Thoracic aorta (tissue), 2 donors: ENCODE results near the gene CD276. TPM values are rescaled to one million over a fixed set of nuclear protein-coding genes. Genes with fewer than 3 reads are reported as not detected.

Experiments
- ATAC-seq: fragments of 150-250 bp; one replicate; pipeline ENCODE4 v1.8.0; 2017; ENCODE audit warnings: low read depth; ENCODE audit not compliant: insufficient number of reproducible peaks, low FRiP score
- DNase-seq: peaks from one replicate; pipeline ENCODE4 v3.0.0-alpha.2; 2020; ENCODE audit warnings: low spot score
- H3K27ac ChIP-seq, 2 donors: fragments of 200-600 bp; sonication (generic); 1 replicate in 1 of 2; 2 replicates in 1 of 2; pipeline ENCODE4 v1.5.1; 2016; ENCODE audit warnings: mild to moderate bottlenecking in 2 of 2, moderate library complexity in 2 of 2
- H3K27me3 ChIP-seq: fragments of 200-600 bp; sonication (generic); replicated peaks from 2 replicates; pipeline ENCODE4 v1.6.0; 2016; ENCODE audit warnings: mild to moderate bottlenecking; ENCODE audit not compliant: insufficient read depth
- H3K36me3 ChIP-seq: fragments of 200-600 bp; sonication (generic); one replicate; pipeline ENCODE4 v1.5.1; 2016
- H3K4me1 ChIP-seq, 2 donors: fragments of 200-600 bp; sonication (generic); 1 replicate in 1 of 2; 2 replicates in 1 of 2; pipeline versions ENCODE4 v1.5.1 to v1.6.0; 2016; ENCODE audit warnings: low read depth in 2 of 2, mild to moderate bottlenecking in 1 of 2; ENCODE audit not compliant: control insufficient read depth in 1 of 2
- H3K4me3 ChIP-seq: fragments of 200-600 bp; sonication (generic); 2 replicates; pipeline ENCODE4 v1.5.1; 2016; ENCODE audit warnings: mild to moderate bottlenecking
- H3K9me3 ChIP-seq: fragments of 200-600 bp; sonication (generic); 2 replicates; pipeline ENCODE4 v1.5.1; 2016
- CTCF ChIP-seq: fragments of 200-600 bp; sonication (generic); IDR thresholded peaks from one replicate; pipeline ENCODE4 v1.5.1; 2019; ENCODE audit warnings: antibody characterized with exemption
- total RNA-seq, 2 donors: library from RNA; depleted of rRNA; stranded (reverse); fragments of >200 nt; gene quantifications; one replicate each; pipeline versions ENCODE4 v1.1.0 to v1.2.3, GENCODE V29; 2016

CD276 gene
- total RNA-seq, 2 donors from 2014 or later, result 47.4 to 67.6 TPM

DNA sequence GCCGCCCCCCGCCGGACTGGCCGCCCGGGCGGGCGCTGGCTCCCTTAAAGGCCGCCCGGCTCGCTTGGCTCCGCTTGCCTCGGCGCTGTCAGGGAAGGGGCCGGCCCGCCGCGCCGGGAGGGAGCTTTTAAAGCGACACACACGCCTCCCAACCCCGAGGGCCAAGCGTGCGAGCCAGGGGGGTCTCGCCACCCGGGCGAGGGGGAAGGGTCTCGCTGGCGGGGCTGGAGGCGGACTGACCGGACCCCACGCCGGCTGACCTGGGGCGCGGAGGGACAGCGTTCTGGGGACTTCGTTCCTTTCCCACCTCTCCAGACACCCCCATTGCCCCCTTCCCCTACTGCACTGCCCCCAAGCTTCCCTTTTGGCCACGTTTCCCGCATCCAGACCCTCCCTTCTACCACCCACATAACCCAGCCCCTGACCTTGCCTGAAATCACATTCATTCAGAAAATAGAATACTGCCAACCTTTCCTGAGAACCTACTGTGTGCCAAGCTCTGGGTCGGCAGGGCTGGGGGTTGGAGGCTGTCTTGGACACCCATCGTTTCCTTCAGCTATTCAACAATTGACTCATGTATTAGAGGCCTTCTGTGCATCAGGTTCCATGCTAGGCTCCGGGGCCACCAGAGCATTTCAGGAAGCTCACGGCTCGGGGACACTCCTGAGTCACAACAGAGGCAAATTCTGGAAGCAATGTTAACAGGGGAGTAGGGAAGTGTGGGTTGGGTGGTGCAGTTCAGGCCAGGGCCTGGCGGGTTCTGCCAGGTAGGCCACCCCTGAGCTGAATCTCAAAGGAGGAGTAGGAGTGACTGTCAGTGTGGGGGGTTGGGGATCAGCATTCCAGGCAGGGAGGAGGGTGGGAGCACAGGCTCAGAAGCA is 69.3 kb downstream of the CD276 start, which contains the start of gene INSYN1:
TSS of gene INSYN1 (minus strand) at position 102 of the 881 bp plus-strand sequence. CDS start 2,221 bp downstream, outside the sequence.
- ATAC-seq, result no peak
- no peaks in the 10 kb centered on the region for H3K36me3 ChIP-seq
- no peaks in the 10 kb centered on the region for H3K27me3 ChIP-seq
- no peak within 1 kb of the TSS for H3K27ac ChIP-seq
- H3K4me1 ChIP-seq, result peaks cover 0 to 17% of the 10 kb centered on the region in 2 donors
- peak within 1 kb of the TSS; percentile 89 for H3K4me3 ChIP-seq
- DNase-seq, result no peak
- no peak for TF ChIP-seq CTCF
- H3K9me3 ChIP-seq, result no peaks in the 10 kb centered on the region

DNA sequence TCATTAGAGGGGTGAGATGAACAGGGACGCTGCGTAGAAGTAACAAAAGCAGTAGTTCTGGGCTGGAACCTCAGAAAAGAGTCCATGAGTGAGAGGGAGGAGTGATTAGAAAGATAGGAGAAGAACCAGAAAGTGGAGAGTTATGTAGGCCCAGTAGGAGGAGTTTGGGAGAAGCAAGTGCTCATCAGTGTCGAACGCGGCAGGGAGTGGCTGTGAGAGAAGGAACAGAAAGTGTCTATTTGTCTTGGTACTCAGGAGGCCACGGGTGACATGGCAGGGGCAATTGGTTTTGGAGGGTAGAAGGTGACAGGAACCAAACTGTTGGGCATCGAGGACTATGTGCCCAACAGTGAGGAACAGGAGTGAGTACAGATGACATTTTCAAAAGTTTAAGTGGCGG is 70.3 kb downstream of the CD276 start:
- Histone ChIP-seq H3K4me1 (peaks cover 0 to 17% of the 10 kb centered on the region in 2 donors), H3K9me3 (no peaks in the 10 kb centered on the region)

DNA sequence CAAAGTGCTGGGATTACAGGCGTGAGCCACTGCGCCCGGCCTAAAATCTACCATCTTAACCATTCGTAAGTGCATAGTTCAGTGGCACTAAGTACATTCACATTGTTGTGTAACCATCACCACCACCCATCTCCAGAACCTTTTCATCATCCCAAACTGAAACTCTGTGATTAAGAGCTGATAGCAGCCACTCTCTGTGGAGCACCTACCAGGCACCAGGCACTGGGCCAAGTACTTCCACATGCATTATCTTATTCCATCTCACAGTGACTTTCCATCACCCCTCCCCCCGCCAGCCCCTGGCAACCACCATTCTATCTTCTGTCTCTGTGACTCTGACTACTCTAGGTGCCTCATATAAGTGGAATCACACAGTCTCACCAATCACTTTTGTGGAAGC is 71.3 kb downstream of the CD276 start:
- Histone ChIP-seq H3K9me3 (no peaks in the 10 kb centered on the region), H3K4me1 (peaks cover 0 to 17% of the 10 kb centered on the region in 2 donors), H3K4me3 (no peak overlapping the region), H3K36me3 (no peaks in the 10 kb centered on the region), H3K27me3 (no peaks in the 10 kb centered on the region), H3K27ac (no peak overlapping the region)
- no peak for ATAC-seq
- DNase-seq, result no peak
- no peak for TF ChIP-seq CTCF

More for the DNA sequence above, 70.3 kb downstream of the CD276 start:
- H3K4me3 ChIP-seq, result no peak overlapping the region
- no peaks in the 10 kb centered on the region for H3K36me3 ChIP-seq
- DNase-seq, result no peak
- no peak for ATAC-seq
- H3K27me3 ChIP-seq, result no peaks in the 10 kb centered on the region
- TF ChIP-seq CTCF, result no peak
- no peak overlapping the region for H3K27ac ChIP-seq

GRCh38 chr15:73755946-73756345 is 71.8 kb downstream of the CD276 start:
- Histone ChIP-seq H3K27ac (no peak overlapping the region), H3K27me3 (no peaks in the 10 kb centered on the region), H3K36me3 (no peaks in the 10 kb centered on the region), H3K4me3 (no peak overlapping the region), H3K4me1 (peaks cover 0 to 16% of the 10 kb centered on the region in 2 donors), H3K9me3 (no peaks in the 10 kb centered on the region)
- no peak for TF ChIP-seq CTCF
- DNase-seq (no peak), ATAC-seq (no peak)

- ATAC-seq (no peak), DNase-seq (no peak)
- Histone ChIP-seq H3K4me1 (peaks cover 0 to 11% of the 10 kb centered on the region in 2 donors), H3K36me3 (no peaks in the 10 kb centered on the region), H3K27me3 (no peaks in the 10 kb centered on the region), H3K9me3 (no peaks in the 10 kb centered on the region), H3K4me3 (no peak overlapping the region), H3K27ac (no peak overlapping the region)
- TF ChIP-seq CTCF, result no peak
Measured at GRCh38 chr15:73756390-73756789, 72.2 kb downstream of the CD276 start.
